Activated CD8-positive, alpha-beta T cell treated with anti-CD3 and anti-CD28 coated beads for 36 hours (primary cell): ENCODE data around the gene RAPGEF3. TPM values are rescaled to one million over a fixed set of nuclear protein-coding genes. Genes with fewer than 3 reads are reported as not detected.

Experiments
- ATAC-seq: fragments of 200-7000 bp; cut with Tn5 transposase; one replicate; pipeline ENCODE4 v1.10.0; 2021; ENCODE audit warnings: mild to moderate bottlenecking, moderate library complexity
- CTCF ChIA-PET: fragments of 350-600 bp; sonication (Branson Sonifier 250); formaldehyde crosslinking; loops from one replicate; lab custom pipeline; 2021; ENCODE audit warnings: antibody characterized with exemption; lab: Charles Lee
- POLR2A ChIA-PET: fragments of 350-600 bp; sonication (Branson Sonifier 250); formaldehyde crosslinking; loops from one replicate; lab custom pipeline; 2021; ENCODE audit warnings: antibody characterized with exemption; lab: Charles Lee
- DNase-seq: peaks from one replicate; pipeline ENCODE4 v3.0.0-alpha.2; 2020
- H3K27ac Mint-ChIP-seq: one replicate; pipeline ENCODE4 v1.8.0; 2021; ENCODE audit warnings: mild to moderate bottlenecking, mixed read lengths
- H3K27me3 Mint-ChIP-seq: one replicate; pipeline ENCODE4 v1.8.0; 2021; ENCODE audit warnings: mixed read lengths
- H3K36me3 Mint-ChIP-seq: one replicate; pipeline ENCODE4 v1.8.0; 2021; ENCODE audit warnings: low read depth, mixed read lengths
- H3K4me1 Mint-ChIP-seq: one replicate; pipeline ENCODE4 v1.8.0; 2021; ENCODE audit warnings: low read depth, mixed read lengths
- H3K4me3 Mint-ChIP-seq: one replicate; pipeline ENCODE4 v1.8.0; 2021; ENCODE audit warnings: mild to moderate bottlenecking, moderate library complexity, mixed read lengths
- H3K9me3 Mint-ChIP-seq: one replicate; pipeline ENCODE4 v1.8.0; 2021; ENCODE audit warnings: mixed read lengths
- CTCF ChIP-seq: fragments of 200-600 bp; IDR thresholded peaks from one replicate; pipeline ENCODE4 v1.8.0; 2022; ENCODE audit warnings: antibody characterized with exemption, mild to moderate bottlenecking
- intact Hi-C: fragments of 100-400 bp; cut with micrococcal nuclease; formaldehyde crosslinking; loops from one replicate; pipeline ENCODE4 v1.10.0; 2022
- total RNA-seq, 2 experiments: library from RNA; stranded (reverse); gene quantifications; one replicate each; pipeline ENCODE4 v1.2.3, GENCODE V29; 2021

Gene RAPGEF3
- total RNA-seq, 2 experiments from 2014 or later = 0.56 to 0.58 TPM

- ChIA-PET CTCF (interaction anchor here (0.7 to 2.1 kb wide), 5 partner anchors 9 to 72 kb away, joined by 3 to 6 read pairs (median 3); no protein-coding TSS in a partner anchor), POLR2A (interaction anchor here (0.7 to 0.8 kb wide), 2 partner anchors 17 to 303 kb away, joined by 3 read pairs; no protein-coding TSS in a partner anchor)
- Mint-ChIP-seq H3K4me1 (peaks cover 14% of the 10 kb centered on the region), H3K27me3 (no peaks in the 10 kb centered on the region), H3K4me3 (no peak overlapping the region), H3K36me3 (peaks cover 36% of the 10 kb centered on the region), H3K9me3 (no peaks in the 10 kb centered on the region), H3K27ac (no peak overlapping the region)
- DNase-seq (no peak), ATAC-seq (no peak)
- intact Hi-C loops = no loop called here
- no peak for TF ChIP-seq CTCF
Measured at GRCh38 chr12:47698631-47699030, 60.0 kb downstream of the RAPGEF3 start.

- ChIA-PET CTCF (interaction anchor here (1.3 to 2.1 kb wide), 4 partner anchors 15 to 141 kb away, joined by 3 to 7 read pairs (median 5); no protein-coding TSS in a partner anchor), POLR2A (interaction anchor here (0.8 kb wide), 1 partner anchor 302 kb away, joined by 3 read pairs; no protein-coding TSS in a partner anchor)
- H3K4me3 Mint-ChIP-seq = no peak overlapping the region
- peaks cover 8% of the 10 kb centered on the region for H3K4me1 Mint-ChIP-seq
- no peaks in the 10 kb centered on the region for H3K9me3 Mint-ChIP-seq
- peaks cover 36% of the 10 kb centered on the region for H3K36me3 Mint-ChIP-seq
- no peaks in the 10 kb centered on the region for H3K27me3 Mint-ChIP-seq
- H3K27ac Mint-ChIP-seq = no peak overlapping the region
- DNase-seq = no peak
- TF ChIP-seq CTCF = no peak
- no peak for ATAC-seq
- intact Hi-C loops = no loop called here
Measured at GRCh38 chr12:47698055-47698454, 60.6 kb downstream of the RAPGEF3 start.

DNA sequence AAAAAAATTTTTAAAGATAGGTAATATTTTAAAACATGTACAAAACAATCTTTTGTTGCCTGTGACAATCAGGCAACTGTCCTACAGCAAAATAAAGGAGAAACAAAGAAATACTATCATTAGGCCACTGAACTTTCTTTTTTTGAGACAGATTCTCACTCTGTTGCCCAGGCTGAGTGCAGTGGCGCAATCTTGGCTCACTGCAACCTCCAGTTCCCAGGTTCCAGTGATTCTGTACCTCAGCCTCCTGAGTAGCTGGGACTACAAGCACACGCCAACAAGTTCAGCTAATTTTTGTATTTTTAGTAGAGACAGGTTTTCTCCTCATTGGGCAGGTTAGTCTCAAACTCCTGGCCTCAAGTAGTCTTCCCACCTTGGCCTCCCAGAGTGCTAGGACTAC lies 69.5 kb downstream of the RAPGEF3 start:
- intact Hi-C loops = loop anchor here (5.0 kb wide), 1 partner anchor 657 kb away; no protein-coding TSS in a partner anchor
- CTCF ChIA-PET = interaction anchor here (1.4 to 1.6 kb wide), 2 partner anchors 10 to 77 kb away, joined by 3 read pairs; no protein-coding TSS in a partner anchor

GRCh38 chr12:47687636-47688035 lies 71.0 kb downstream of the RAPGEF3 start:
- no peak for ATAC-seq
- CTCF ChIA-PET = interaction anchor here (0.7 to 5.5 kb wide), 16 partner anchors 8 to 655 kb away, joined by 3 to 34 read pairs (median 4); no protein-coding TSS in a partner anchor
- H3K9me3 Mint-ChIP-seq = no peaks in the 10 kb centered on the region

More for the DNA sequence above, 69.5 kb downstream of the RAPGEF3 start:
- no peak for TF ChIP-seq CTCF
- H3K27me3 Mint-ChIP-seq = no peaks in the 10 kb centered on the region
- ATAC-seq (no peak), DNase-seq (no peak)
- H3K36me3 Mint-ChIP-seq = peaks cover 27% of the 10 kb centered on the region
- H3K27ac Mint-ChIP-seq = no peak overlapping the region
- POLR2A ChIA-PET = no interaction called here
- H3K4me1 Mint-ChIP-seq = no peaks in the 10 kb centered on the region
- no peak overlapping the region for H3K4me3 Mint-ChIP-seq
- no peaks in the 10 kb centered on the region for H3K9me3 Mint-ChIP-seq

More at GRCh38 chr12:47687636-47688035, 71.0 kb downstream of the RAPGEF3 start:
- Mint-ChIP-seq H3K4me3 (no peak overlapping the region), H3K27me3 (no peaks in the 10 kb centered on the region), H3K36me3 (peaks cover 30% of the 10 kb centered on the region), H3K4me1 (peaks cover 5% of the 10 kb centered on the region), H3K27ac (no peak overlapping the region)
- TF ChIP-seq CTCF = no peak
- intact Hi-C loops = loop anchor here (5.0 kb wide), 1 partner anchor 655 kb away; no protein-coding TSS in a partner anchor
- POLR2A ChIA-PET = no interaction called here
- no peak for DNase-seq
